ENCODE measurements around the gene ANXA2R. TPM values are rescaled to one million over a fixed set of nuclear protein-coding genes. Genes with fewer than 3 reads are reported as not detected.
"Not testable (repeated sequence)": the region's sequence is repeated elsewhere in the genome, so short reads cannot be mapped to it uniquely, and the experiment has no call there.

ANXA2R gene
- total RNA-seq, 1 experiment from 2014 or later = 0.20 TPM

DNA sequence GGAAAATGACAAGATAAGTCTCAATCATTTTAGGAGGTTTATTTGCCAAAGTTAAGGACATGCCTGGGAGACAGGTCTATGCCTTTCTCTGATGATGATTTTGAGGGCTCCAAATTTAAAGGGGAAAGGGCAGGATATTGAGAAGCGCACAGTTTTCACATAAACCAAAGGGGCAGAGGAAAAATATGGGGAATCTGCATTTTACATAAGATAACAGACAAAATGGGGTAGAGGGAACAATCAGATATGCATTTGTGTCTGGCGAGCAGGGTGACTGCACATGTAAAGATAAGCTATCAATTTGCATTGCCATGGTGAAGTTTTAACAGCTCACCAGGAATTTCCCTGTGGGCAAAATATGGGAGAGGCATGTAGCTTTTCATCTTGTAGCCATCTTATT lies 41.2 kb upstream of the ANXA2R start:
- H2BK12ac ChIP-seq (ENCODE audit: insufficient read length, low read depth, low read length); H3K4me1 ChIP-seq (ENCODE audit: insufficient read depth, low read length); H3K9me3 ChIP-seq (ENCODE audit: control insufficient read depth, low read depth, low read length); H3K18ac ChIP-seq (ENCODE audit: insufficient read length, low read depth, low read length); H3K4me2 ChIP-seq (ENCODE audit: insufficient read depth, insufficient read length, low read length); H3K9ac ChIP-seq (ENCODE audit: extremely low read depth, insufficient read length, low read length); H3K79me2 ChIP-seq (ENCODE audit: insufficient read depth, low read length); H2BK20ac ChIP-seq (ENCODE audit: low read depth, low read length, poor library complexity, severe bottlenecking); H2BK15ac ChIP-seq (ENCODE audit: low read depth, low read length); H4K8ac ChIP-seq (replicated peaks; ENCODE audit: insufficient read length, low read depth, low read length); H3K27ac Mint-ChIP-seq; H4K20me1 ChIP-seq (ENCODE audit: control insufficient read depth, insufficient read depth, insufficient read length); H2BK5ac ChIP-seq (ENCODE audit: insufficient read length, low read length); H3K27me3 Mint-ChIP-seq (ENCODE audit: low read depth); H2AK5ac ChIP-seq (ENCODE audit: insufficient read length, low read length); H3K79me1 ChIP-seq (ENCODE audit: insufficient read depth, low read depth, low read length, poor library complexity, severe bottlenecking); H3K14ac ChIP-seq (ENCODE audit: insufficient read depth, low read length); H3K23ac ChIP-seq (ENCODE audit: insufficient read length, low read depth, low read length); H3K4me3 Mint-ChIP-seq; H3K56ac ChIP-seq (ENCODE audit: insufficient read length, low read depth, low read length); H3K27me3 ChIP-seq (ENCODE audit: insufficient read depth, low read length); H3K23me2 ChIP-seq (ENCODE audit: insufficient read length, low read depth, low read length, poor library complexity, severe bottlenecking); H4K91ac ChIP-seq (ENCODE audit: insufficient read length, low read depth, low read length); DNase-seq; H2AFZ ChIP-seq (ENCODE audit: low read length); H3K4ac ChIP-seq (ENCODE audit: low read depth, low read length); H3K27ac ChIP-seq (ENCODE audit: insufficient read length, low read depth, low read length); H3T11ph ChIP-seq (ENCODE audit: low read length); H4K5ac ChIP-seq (ENCODE audit: insufficient read length, low read depth, low read length); H2BK120ac ChIP-seq (ENCODE audit: low read depth, low read length, poor library complexity, severe bottlenecking); H3K4me1 Mint-ChIP-seq: not testable (repeated sequence)
- peaks cover 13 to 18% of the 10 kb centered on the region in 2 experiments for H3K9me3 Mint-ChIP-seq
- peaks cover 2 to 18% (median 12%) of the 10 kb centered on the region in 3 experiments; a peak in 5 of 7 replicates for H3K36me3 Mint-ChIP-seq (ENCODE audit: insufficient read depth in 1 of 3, low read depth in 3 of 3)
- WGBS (ENCODE audit: extremely low coverage, insufficient read length, low lambda C conversion rate) = no CpG with 5 or more reads among the region's 2 CpGs

All from H9 (cell line).